HL-60 (cell line): ENCODE measurements around the gene STN1.

Experiments
- POLR2AphosphoS5 ChIP-seq: IDR thresholded peaks from 2 replicates; pipeline ENCODE4 v1.6.1; 2012; ENCODE audit warnings: low read depth
- TF ChIP-seq, protein P1 (sequence below): IDR thresholded peaks from one replicate; pipeline ENCODE4 v1.5.1; 2011; ENCODE audit warnings: low read length, control low read depth, inconsistent platforms; ENCODE audit not compliant: insufficient read depth
- TF ChIP-seq, protein P2 (sequence below): IDR thresholded peaks from 2 replicates; pipeline ENCODE4 v1.6.1; 2012; ENCODE audit warnings: low read depth; ENCODE audit not compliant: insufficient replicate concordance

DNA sequence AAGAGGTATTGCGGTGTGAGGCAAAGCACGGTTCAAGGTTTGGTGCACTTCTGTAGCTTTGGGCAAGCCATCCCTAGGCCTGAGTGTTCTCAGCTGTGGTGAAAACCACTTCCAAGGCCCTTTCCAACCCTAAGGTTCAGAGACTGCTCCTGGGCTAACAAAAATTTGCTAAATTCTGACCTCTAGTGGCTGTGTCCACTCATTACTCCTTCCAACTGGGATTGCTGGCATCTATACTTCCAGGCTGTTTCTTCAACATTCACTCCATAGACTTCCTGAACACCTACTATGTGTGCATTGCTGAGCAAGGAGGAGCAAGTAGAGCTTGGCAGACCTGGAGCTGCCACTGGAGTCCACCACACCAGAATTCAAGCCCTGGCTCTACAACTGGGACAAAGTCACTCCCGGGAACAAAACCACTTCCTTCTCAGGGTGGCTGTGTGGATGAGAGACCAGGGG lies 33.3 kb downstream of the STN1 start:
- TF ChIP-seq, protein P1, sequence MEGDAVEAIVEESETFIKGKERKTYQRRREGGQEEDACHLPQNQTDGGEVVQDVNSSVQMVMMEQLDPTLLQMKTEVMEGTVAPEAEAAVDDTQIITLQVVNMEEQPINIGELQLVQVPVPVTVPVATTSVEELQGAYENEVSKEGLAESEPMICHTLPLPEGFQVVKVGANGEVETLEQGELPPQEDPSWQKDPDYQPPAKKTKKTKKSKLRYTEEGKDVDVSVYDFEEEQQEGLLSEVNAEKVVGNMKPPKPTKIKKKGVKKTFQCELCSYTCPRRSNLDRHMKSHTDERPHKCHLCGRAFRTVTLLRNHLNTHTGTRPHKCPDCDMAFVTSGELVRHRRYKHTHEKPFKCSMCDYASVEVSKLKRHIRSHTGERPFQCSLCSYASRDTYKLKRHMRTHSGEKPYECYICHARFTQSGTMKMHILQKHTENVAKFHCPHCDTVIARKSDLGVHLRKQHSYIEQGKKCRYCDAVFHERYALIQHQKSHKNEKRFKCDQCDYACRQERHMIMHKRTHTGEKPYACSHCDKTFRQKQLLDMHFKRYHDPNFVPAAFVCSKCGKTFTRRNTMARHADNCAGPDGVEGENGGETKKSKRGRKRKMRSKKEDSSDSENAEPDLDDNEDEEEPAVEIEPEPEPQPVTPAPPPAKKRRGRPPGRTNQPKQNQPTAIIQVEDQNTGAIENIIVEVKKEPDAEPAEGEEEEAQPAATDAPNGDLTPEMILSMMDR = peak; percentile 60
- TF ChIP-seq, protein P2, sequence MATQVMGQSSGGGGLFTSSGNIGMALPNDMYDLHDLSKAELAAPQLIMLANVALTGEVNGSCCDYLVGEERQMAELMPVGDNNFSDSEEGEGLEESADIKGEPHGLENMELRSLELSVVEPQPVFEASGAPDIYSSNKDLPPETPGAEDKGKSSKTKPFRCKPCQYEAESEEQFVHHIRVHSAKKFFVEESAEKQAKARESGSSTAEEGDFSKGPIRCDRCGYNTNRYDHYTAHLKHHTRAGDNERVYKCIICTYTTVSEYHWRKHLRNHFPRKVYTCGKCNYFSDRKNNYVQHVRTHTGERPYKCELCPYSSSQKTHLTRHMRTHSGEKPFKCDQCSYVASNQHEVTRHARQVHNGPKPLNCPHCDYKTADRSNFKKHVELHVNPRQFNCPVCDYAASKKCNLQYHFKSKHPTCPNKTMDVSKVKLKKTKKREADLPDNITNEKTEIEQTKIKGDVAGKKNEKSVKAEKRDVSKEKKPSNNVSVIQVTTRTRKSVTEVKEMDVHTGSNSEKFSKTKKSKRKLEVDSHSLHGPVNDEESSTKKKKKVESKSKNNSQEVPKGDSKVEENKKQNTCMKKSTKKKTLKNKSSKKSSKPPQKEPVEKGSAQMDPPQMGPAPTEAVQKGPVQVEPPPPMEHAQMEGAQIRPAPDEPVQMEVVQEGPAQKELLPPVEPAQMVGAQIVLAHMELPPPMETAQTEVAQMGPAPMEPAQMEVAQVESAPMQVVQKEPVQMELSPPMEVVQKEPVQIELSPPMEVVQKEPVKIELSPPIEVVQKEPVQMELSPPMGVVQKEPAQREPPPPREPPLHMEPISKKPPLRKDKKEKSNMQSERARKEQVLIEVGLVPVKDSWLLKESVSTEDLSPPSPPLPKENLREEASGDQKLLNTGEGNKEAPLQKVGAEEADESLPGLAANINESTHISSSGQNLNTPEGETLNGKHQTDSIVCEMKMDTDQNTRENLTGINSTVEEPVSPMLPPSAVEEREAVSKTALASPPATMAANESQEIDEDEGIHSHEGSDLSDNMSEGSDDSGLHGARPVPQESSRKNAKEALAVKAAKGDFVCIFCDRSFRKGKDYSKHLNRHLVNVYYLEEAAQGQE = no peak
- TF ChIP-seq POLR2AphosphoS5 = no peak
